B cell (primary cell): ENCODE measurements around the gene ABCA12. TPM values are rescaled to one million over a fixed set of nuclear protein-coding genes. Genes with fewer than 3 reads are reported as not detected.

ENCODE experiments used
- ATAC-seq: fragments of 200-7000 bp; cut with Tn5 transposase; one replicate; pipeline ENCODE4 v1.10.0; 2021; ENCODE audit warnings: low read depth, mild to moderate bottlenecking, moderate number of reproducible peaks, moderate library complexity
- CTCF ChIA-PET: fragments of 350-600 bp; sonication (Branson Sonifier 250); formaldehyde crosslinking; loops from one replicate; lab custom pipeline; 2021; ENCODE audit warnings: antibody characterized with exemption, inconsistent platforms; lab: Charles Lee
- POLR2A ChIA-PET: fragments of 350-600 bp; sonication (Branson Sonifier 250); formaldehyde crosslinking; loops from one replicate; lab custom pipeline; 2021; ENCODE audit warnings: antibody characterized with exemption; lab: Charles Lee
- DNase-seq: peaks from one replicate; pipeline ENCODE4 v3.0.0; 2013
- H2AFZ ChIP-seq: 2 replicates; pipeline ENCODE4 v1.6.1; 2012; ENCODE audit warnings: mild to moderate bottlenecking, low read depth, low read length; ENCODE audit not compliant: insufficient read depth, poor library complexity, severe bottlenecking
- H3K27ac ChIP-seq, 2 donors: 1 replicate in 1 of 2; 2 replicates in 1 of 2; pipeline ENCODE4 v1.5.1; 2012 to 2013; ENCODE audit warnings: low read length in 2 of 2, mild to moderate bottlenecking in 2 of 2, moderate library complexity in 1 of 2
- H3K27me3 ChIP-seq, 4 experiments: fragments of 200-600 bp in 1 of 4; sonication (generic) in 1 of 4; replicated peaks in 1 of 4; 1 replicate in 2 of 4; 2 replicates in 2 of 4; pipeline versions ENCODE4 v1.6.1 to v1.7.0; 2013 to 2016; ENCODE audit warnings: low read length in 3 of 4, mild to moderate bottlenecking in 2 of 4, mixed read lengths in 1 of 4, moderate library complexity in 1 of 4; ENCODE audit not compliant: insufficient read depth in 4 of 4, control insufficient read depth in 3 of 4; ENCODE audit errors: control extremely low read depth in 1 of 4
- H3K36me3 ChIP-seq, 2 experiments: replicated peaks in 1 of 2; 1 replicate in 1 of 2; 2 replicates in 1 of 2; pipeline versions ENCODE4 v1.6.1 to v1.7.1; 2013; ENCODE audit warnings: low read length in 1 of 2; ENCODE audit not compliant: insufficient read depth in 2 of 2, control insufficient read depth in 1 of 2; ENCODE audit errors: control extremely low read depth in 1 of 2, extremely low read depth in 1 of 2
- H3K4me1 ChIP-seq, 2 donors: fragments of 200-600 bp in 1 of 2; sonication (generic) in 1 of 2; 1 replicate in 1 of 2; 2 replicates in 1 of 2; pipeline versions ENCODE4 v1.5.1 to v1.6.1; 2013 to 2017; ENCODE audit warnings: low read length in 2 of 2; ENCODE audit not compliant: control insufficient read depth in 2 of 2, insufficient read depth in 2 of 2
- H3K4me2 ChIP-seq: replicated peaks from 2 replicates; pipeline ENCODE3; 2012; ENCODE audit warnings: mild to moderate bottlenecking, low read depth, low read length; ENCODE audit not compliant: poor library complexity, severe bottlenecking
- H3K4me3 ChIP-seq, 5 experiments: fragments of 200-600 bp in 1 of 5; sonication (generic) in 1 of 5; 1 replicate in 3 of 5; 2 replicates in 2 of 5; pipeline versions ENCODE4 v1.5.1 to v1.7.0; 2011 to 2016; ENCODE audit warnings: low read length in 4 of 5, mild to moderate bottlenecking in 4 of 5, low read depth in 2 of 5, control low read depth in 1 of 5, moderate library complexity in 1 of 5; ENCODE audit not compliant: insufficient read depth in 1 of 5; ENCODE audit errors: control extremely low read depth in 1 of 5, extremely low read depth in 1 of 5
- H3K79me2 ChIP-seq: fragments of 200-600 bp; sonication (generic); one replicate; pipeline ENCODE4 v1.6.0; 2016; ENCODE audit warnings: low read length; ENCODE audit not compliant: control insufficient read depth, insufficient read depth
- H3K9ac ChIP-seq: fragments of 200-600 bp; sonication (generic); 2 replicates; pipeline ENCODE4 v1.6.1; 2017; ENCODE audit warnings: mild to moderate bottlenecking, low read length, moderate library complexity
- H3K9me3 ChIP-seq, 3 donors: one replicate each; pipeline versions ENCODE4 v1.6.1 to v1.7.1; 2013; ENCODE audit warnings: low read length in 2 of 3; ENCODE audit not compliant: control insufficient read depth in 2 of 3, insufficient read depth in 1 of 3; ENCODE audit errors: control extremely low read depth in 1 of 3
- H4K20me1 ChIP-seq: 2 replicates; pipeline ENCODE4 v1.6.0; 2012; ENCODE audit warnings: mild to moderate bottlenecking, low read length; ENCODE audit not compliant: insufficient read depth, control insufficient read depth, poor library complexity, severe bottlenecking
- H3K27ac Mint-ChIP-seq: one replicate; pipeline ENCODE4 v1.8.0; 2021; ENCODE audit warnings: mixed read lengths
- H3K27me3 Mint-ChIP-seq: one replicate; pipeline ENCODE4 v1.8.0; 2021; ENCODE audit warnings: mixed read lengths
- H3K4me1 Mint-ChIP-seq: one replicate; pipeline ENCODE4 v1.8.0; 2021; ENCODE audit warnings: mixed read lengths
- H3K4me3 Mint-ChIP-seq: one replicate; pipeline ENCODE4 v1.8.0; 2021; ENCODE audit warnings: mixed read lengths
- H3K9me3 Mint-ChIP-seq: one replicate; pipeline ENCODE4 v1.8.0; 2022; ENCODE audit warnings: mixed read lengths; ENCODE audit not compliant: insufficient read depth
- EZH2 ChIP-seq: IDR thresholded peaks from 2 replicates; pipeline ENCODE4 v1.6.1; 2012; ENCODE audit warnings: borderline replicate concordance, low read depth, mild to moderate bottlenecking, moderate library complexity, low read length; ENCODE audit not compliant: insufficient read depth, poor library complexity, severe bottlenecking
- WGBS: methylation state at CpG from one replicate; pipeline ENCODE4 v1.1.5; 2013; ENCODE audit warnings: missing lambda C conversion rate; ENCODE audit not compliant: insufficient coverage; 5-methylcytosine and 5-hydroxymethylcytosine counted together
- intact Hi-C: fragments of 100-400 bp; cut with micrococcal nuclease; formaldehyde crosslinking; loops from one replicate; pipeline ENCODE4 v1.10.0; 2022
- polyA plus RNA-seq: library from polyadenylated mRNA; depleted of rRNA; stranded (reverse); fragments of >200 nt; gene quantifications from 2 replicates; pipeline ENCODE4 v1.2.3, GENCODE V29; 2012
- total RNA-seq, 2 donors: library from RNA; stranded (reverse); fragments of 120-200 nt in 1 of 2; gene quantifications; 1 replicate in 1 of 2; 2 replicates in 1 of 2; pipeline versions ENCODE4 v1.2.3 to v1.2.4, GENCODE V29; 2013 to 2022
- TF ChIP-seq, protein P1 (sequence below): fragments of 200-600 bp; IDR thresholded peaks from one replicate; pipeline ENCODE4 v1.8.0; 2022; ENCODE audit warnings: antibody characterized with exemption, mild to moderate bottlenecking

ABCA12 gene
- total and polyA plus RNA-seq, 2 donors (not counting 1 experiment from before 2014, with no cell fraction given), result not detected

- H3K9ac ChIP-seq, result no peak overlapping the region
- no peaks in the 10 kb centered on the region for H3K9me3 ChIP-seq
- ATAC-seq (no peak), DNase-seq (no peak)
- Mint-ChIP-seq H3K27ac (no peak overlapping the region), H3K4me1 (peaks cover 2% of the 10 kb centered on the region), H3K27me3 (no peaks in the 10 kb centered on the region), H3K9me3 (no peaks in the 10 kb centered on the region), H3K4me3 (no peak overlapping the region)
- no peaks in the 10 kb centered on the region for H3K79me2 ChIP-seq
- intact Hi-C loops, result loop anchor here (10.0 kb wide), 1 partner anchor 1746 kb away; no protein-coding TSS in a partner anchor
- CTCF ChIA-PET, result no interaction called here
- H3K36me3 ChIP-seq, result no peaks in the 10 kb centered on the region
- H2AFZ ChIP-seq, result no peak overlapping the region
- no peaks in the 10 kb centered on the region for H4K20me1 ChIP-seq
- no peak overlapping the region for H3K4me2 ChIP-seq
- POLR2A ChIA-PET, result no interaction called here
- no peaks in the 10 kb centered on the region for H3K4me1 ChIP-seq
- H3K27ac ChIP-seq, result no peak overlapping the region
- H3K27me3 ChIP-seq, result no peaks in the 10 kb centered on the region
- no peak overlapping the region for H3K4me3 ChIP-seq
- TF ChIP-seq, protein P1, sequence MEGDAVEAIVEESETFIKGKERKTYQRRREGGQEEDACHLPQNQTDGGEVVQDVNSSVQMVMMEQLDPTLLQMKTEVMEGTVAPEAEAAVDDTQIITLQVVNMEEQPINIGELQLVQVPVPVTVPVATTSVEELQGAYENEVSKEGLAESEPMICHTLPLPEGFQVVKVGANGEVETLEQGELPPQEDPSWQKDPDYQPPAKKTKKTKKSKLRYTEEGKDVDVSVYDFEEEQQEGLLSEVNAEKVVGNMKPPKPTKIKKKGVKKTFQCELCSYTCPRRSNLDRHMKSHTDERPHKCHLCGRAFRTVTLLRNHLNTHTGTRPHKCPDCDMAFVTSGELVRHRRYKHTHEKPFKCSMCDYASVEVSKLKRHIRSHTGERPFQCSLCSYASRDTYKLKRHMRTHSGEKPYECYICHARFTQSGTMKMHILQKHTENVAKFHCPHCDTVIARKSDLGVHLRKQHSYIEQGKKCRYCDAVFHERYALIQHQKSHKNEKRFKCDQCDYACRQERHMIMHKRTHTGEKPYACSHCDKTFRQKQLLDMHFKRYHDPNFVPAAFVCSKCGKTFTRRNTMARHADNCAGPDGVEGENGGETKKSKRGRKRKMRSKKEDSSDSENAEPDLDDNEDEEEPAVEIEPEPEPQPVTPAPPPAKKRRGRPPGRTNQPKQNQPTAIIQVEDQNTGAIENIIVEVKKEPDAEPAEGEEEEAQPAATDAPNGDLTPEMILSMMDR, result no peak
- no peak for TF ChIP-seq EZH2
- WGBS, result no CpG with 5 or more reads among the region's 3 CpGs
Measured at GRCh38 chr2:215000721-215001120, 137.7 kb downstream of the ABCA12 start.

DNA sequence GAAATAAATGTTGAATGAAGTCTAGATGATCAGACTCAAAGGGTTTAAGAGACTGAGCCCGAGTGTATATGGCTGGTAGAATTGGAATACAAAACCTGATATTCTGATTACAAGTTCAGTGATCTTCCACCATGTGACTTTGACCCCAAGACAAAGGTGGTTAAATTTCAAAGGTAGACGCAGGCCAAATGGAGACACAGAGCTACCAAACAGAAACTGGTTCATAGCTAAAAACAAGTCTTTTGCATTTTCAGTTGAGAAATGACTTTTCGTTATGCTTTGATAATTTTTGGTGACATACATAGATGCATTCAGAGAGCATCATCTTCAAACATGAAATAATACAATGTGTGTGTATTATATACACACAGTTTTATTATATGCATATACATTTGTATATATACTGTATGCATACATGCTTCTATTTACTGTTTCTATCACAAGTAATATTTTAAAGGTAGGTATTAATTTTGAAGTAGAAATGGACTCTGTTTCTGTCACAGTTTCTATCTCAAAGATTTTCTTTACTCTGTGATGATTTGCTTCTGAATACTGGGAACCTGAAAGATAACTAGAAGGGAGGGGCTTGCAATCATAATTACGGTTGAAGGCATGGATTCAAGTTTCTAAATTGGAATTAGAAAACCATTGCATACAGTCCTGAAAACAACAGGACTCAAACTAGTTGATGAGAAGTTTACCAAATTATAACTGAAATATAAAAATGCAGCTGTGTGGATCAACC is 142.3 kb downstream of the ABCA12 start:
- Histone ChIP-seq H3K4me3 (no peak overlapping the region), H2AFZ (no peak overlapping the region), H3K27ac (no peak overlapping the region), H3K4me2 (no peak overlapping the region), H3K4me1 (no peaks in the 10 kb centered on the region), H3K9me3 (no peaks in the 10 kb centered on the region), H4K20me1 (no peaks in the 10 kb centered on the region), H3K79me2 (no peaks in the 10 kb centered on the region), H3K9ac (no peak overlapping the region), H3K36me3 (no peaks in the 10 kb centered on the region), H3K27me3 (no peaks in the 10 kb centered on the region)
- H3K27me3 Mint-ChIP-seq, result no peaks in the 10 kb centered on the region
- DNase-seq (no peak), ATAC-seq (no peak)
- H3K9me3 Mint-ChIP-seq, result no peaks in the 10 kb centered on the region
- POLR2A ChIA-PET, result no interaction called here
- no peak overlapping the region for H3K27ac Mint-ChIP-seq
- CTCF ChIA-PET, result no interaction called here
- no peak overlapping the region for H3K4me3 Mint-ChIP-seq
- TF ChIP-seq EZH2, result no peak
- TF ChIP-seq, protein P1, result no peak
- 75% methylated on average over 2 of the region's 4 CpGs for WGBS
- peaks cover 5% of the 10 kb centered on the region for H3K4me1 Mint-ChIP-seq
- intact Hi-C loops, result no loop called here
